SJSA1 (cell line): ENCODE results near the gene AKT1S1. TPM values are rescaled to one million over a fixed set of nuclear protein-coding genes. Genes with fewer than 3 reads are reported as not detected.

ENCODE experiments used
- DNase-seq, 2 experiments: peaks; one replicate each; pipeline ENCODE4 v3.0.0-alpha.2; 2015 to 2020; ENCODE audit warnings: low spot score in 2 of 2, low read depth in 1 of 2
- H3K27ac ChIP-seq: fragments of 250-450 bp; sonication (Bioruptor Pico); 2 replicates; pipeline ENCODE4 v1.5.1; 2020; ENCODE audit warnings: mild to moderate bottlenecking, moderate library complexity
- H3K27me3 ChIP-seq: fragments of 250-450 bp; sonication (Bioruptor Pico); replicated peaks from 2 replicates; pipeline ENCODE4 v1.5.1; 2020; ENCODE audit warnings: mild to moderate bottlenecking, moderate library complexity
- H3K36me3 ChIP-seq: fragments of 250-450 bp; sonication (Bioruptor Pico); 2 replicates; pipeline ENCODE4 v1.5.1; 2020; ENCODE audit warnings: mild to moderate bottlenecking
- H3K4me1 ChIP-seq: fragments of 250-450 bp; sonication (Bioruptor Pico); replicated peaks from 2 replicates; pipeline ENCODE4 v1.6.1; 2021; ENCODE audit warnings: mild to moderate bottlenecking
- H3K4me3 ChIP-seq: fragments of 250-450 bp; sonication (Bioruptor Pico); 2 replicates; pipeline ENCODE4 v1.5.1; 2020; ENCODE audit warnings: mild to moderate bottlenecking
- H3K9me3 ChIP-seq: fragments of 250-450 bp; sonication (Bioruptor Pico); replicated peaks from 2 replicates; pipeline ENCODE4 v1.5.1; 2020; ENCODE audit warnings: mild to moderate bottlenecking
- total RNA-seq: library from RNA; depleted of rRNA; stranded (reverse); fragments of >200 nt; shearing (Covaris generic); gene quantifications from 2 replicates; pipeline ENCODE4 v1.2.3, GENCODE V29; 2014

The AKT1S1 gene
- total RNA-seq, 1 experiment from 2014 or later = 8.8 TPM

DNA sequence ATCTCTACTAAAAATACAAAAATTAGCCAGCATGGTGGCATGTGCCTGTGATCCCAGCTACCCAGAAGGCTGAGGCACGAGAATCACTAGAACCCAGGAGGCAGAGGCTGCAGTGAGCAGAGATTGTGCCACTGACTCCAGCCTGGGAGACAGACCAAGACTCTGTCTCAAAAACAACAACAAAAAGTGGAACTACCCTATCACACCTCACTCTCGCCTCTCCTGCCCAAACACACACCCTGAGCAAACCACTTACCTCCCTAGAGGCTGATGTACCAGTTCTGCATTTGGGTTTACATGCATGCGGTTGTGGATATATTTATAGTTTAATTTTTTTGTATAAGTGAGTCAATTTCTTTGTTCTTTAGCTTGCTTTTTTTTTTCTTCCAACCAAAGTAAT is 33.9 kb downstream of the AKT1S1 start:
- H3K27ac ChIP-seq = no peak overlapping the region
- peaks cover 19% of the 10 kb centered on the region for H3K4me1 ChIP-seq
- no peak for DNase-seq
- no peak overlapping the region for H3K4me3 ChIP-seq
- no peaks in the 10 kb centered on the region for H3K9me3 ChIP-seq
- peaks cover 11% of the 10 kb centered on the region for H3K36me3 ChIP-seq
- no peaks in the 10 kb centered on the region for H3K27me3 ChIP-seq

GRCh38 chr19:49840736-49841249 is 36.4 kb downstream of the AKT1S1 start:
- peaks cover 32% of the 10 kb centered on the region for H3K36me3 ChIP-seq
- H3K27ac ChIP-seq = no peak overlapping the region
- DNase-seq = no peak
- peaks cover 23% of the 10 kb centered on the region for H3K4me1 ChIP-seq
- H3K9me3 ChIP-seq = no peaks in the 10 kb centered on the region
- H3K27me3 ChIP-seq = no peaks in the 10 kb centered on the region
- no peak overlapping the region for H3K4me3 ChIP-seq

DNA sequence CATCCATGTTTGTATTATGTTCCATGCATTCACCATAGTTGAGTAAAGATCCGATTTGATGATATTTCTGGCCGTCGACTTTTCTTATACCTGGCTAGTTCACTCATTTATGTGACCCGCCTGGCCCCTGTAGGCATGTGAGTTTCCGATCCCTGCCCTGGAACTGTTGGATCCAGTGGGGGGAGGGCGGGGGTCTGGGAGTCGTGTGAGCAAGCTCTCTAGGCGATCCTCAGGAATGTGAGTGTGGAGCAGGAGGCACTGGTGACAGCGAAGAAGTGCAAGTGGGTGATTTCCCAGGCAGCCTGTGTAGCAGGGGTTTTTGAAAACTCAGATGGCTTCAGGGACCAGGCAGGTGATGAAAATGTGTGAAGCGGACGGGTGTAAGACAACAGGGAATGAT is 36.8 kb downstream of the AKT1S1 start:
- H3K9me3 ChIP-seq = no peaks in the 10 kb centered on the region
- H3K4me3 ChIP-seq = no peak overlapping the region
- no peak for DNase-seq
- no peaks in the 10 kb centered on the region for H3K27me3 ChIP-seq
- peaks cover 23% of the 10 kb centered on the region for H3K4me1 ChIP-seq
- peaks cover 37% of the 10 kb centered on the region for H3K36me3 ChIP-seq
- no peak overlapping the region for H3K27ac ChIP-seq

DNA sequence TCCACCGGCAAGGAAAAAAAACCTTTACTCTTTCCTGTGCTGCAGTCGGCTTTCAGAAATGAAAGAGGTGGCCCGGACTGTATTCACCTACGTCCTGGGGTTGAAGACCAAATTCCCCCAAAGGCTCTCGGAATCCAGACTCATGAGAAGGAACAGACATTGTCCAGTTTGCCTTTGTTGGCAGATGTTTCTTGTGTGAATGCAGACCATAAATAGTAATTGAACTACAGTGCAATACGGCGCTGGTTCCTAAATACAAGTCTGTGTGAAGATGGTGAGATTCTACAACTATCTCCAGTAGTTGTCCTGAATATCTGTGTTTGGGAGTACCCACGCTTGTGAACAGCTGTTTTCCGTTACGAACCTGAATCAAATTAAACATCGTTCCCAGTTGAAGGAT is 37.4 kb downstream of the AKT1S1 start:
- no peak overlapping the region for H3K27ac ChIP-seq
- DNase-seq = no peak
- H3K4me1 ChIP-seq = peaks cover 23% of the 10 kb centered on the region
- H3K36me3 ChIP-seq = peaks cover 43% of the 10 kb centered on the region
- H3K9me3 ChIP-seq = no peaks in the 10 kb centered on the region
- no peak overlapping the region for H3K4me3 ChIP-seq
- no peaks in the 10 kb centered on the region for H3K27me3 ChIP-seq

- Histone ChIP-seq H3K9me3 (no peaks in the 10 kb centered on the region), H3K4me1 (peaks cover 23% of the 10 kb centered on the region), H3K27ac (peak overlapping the region; percentile 51), H3K27me3 (no peaks in the 10 kb centered on the region), H3K4me3 (no peak overlapping the region), H3K36me3 (peaks cover 50% of the 10 kb centered on the region)
- DNase-seq = peak; percentile 62 to 67
These were observed 38.1 kb downstream of the AKT1S1 start for GRCh38 chr19:49838885-49839588.

- H3K4me1 ChIP-seq = peaks cover 23% of the 10 kb centered on the region
- DNase-seq = no peak
- H3K36me3 ChIP-seq = peaks cover 66% of the 10 kb centered on the region
- no peak overlapping the region for H3K4me3 ChIP-seq
- no peaks in the 10 kb centered on the region for H3K9me3 ChIP-seq
- H3K27me3 ChIP-seq = no peaks in the 10 kb centered on the region
- no peak overlapping the region for H3K27ac ChIP-seq
These were observed 39.7 kb downstream of the AKT1S1 start for GRCh38 chr19:49837425-49837824.

DNA sequence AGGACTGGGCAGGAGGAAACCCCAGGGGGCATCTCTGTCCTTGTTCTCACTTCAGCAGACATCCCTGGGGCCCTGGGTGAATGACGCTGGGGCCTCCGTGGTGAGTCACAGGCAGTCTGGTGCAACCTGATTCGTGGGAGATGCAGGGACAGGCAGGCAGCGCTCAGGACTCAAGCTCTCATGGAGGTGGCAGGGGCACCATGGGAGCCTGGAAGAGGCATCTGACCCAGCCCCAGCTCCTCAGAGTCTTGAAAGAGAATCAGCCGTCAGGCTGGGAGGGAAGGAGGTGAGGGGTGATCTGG is 40.2 kb downstream of the AKT1S1 start:
- DNase-seq = no peak
- Histone ChIP-seq H3K4me1 (peaks cover 23% of the 10 kb centered on the region), H3K27me3 (no peaks in the 10 kb centered on the region), H3K36me3 (peaks cover 70% of the 10 kb centered on the region), H3K9me3 (no peaks in the 10 kb centered on the region), H3K4me3 (no peak overlapping the region), H3K27ac (no peak overlapping the region)

- Histone ChIP-seq H3K4me1 (peaks cover 23% of the 10 kb centered on the region), H3K36me3 (peaks cover 76% of the 10 kb centered on the region), H3K4me3 (no peak overlapping the region), H3K9me3 (no peaks in the 10 kb centered on the region), H3K27me3 (no peaks in the 10 kb centered on the region), H3K27ac (no peak overlapping the region)
- no peak for DNase-seq
These were observed 40.8 kb downstream of the AKT1S1 start for GRCh38 chr19:49836176-49837008.

DNA sequence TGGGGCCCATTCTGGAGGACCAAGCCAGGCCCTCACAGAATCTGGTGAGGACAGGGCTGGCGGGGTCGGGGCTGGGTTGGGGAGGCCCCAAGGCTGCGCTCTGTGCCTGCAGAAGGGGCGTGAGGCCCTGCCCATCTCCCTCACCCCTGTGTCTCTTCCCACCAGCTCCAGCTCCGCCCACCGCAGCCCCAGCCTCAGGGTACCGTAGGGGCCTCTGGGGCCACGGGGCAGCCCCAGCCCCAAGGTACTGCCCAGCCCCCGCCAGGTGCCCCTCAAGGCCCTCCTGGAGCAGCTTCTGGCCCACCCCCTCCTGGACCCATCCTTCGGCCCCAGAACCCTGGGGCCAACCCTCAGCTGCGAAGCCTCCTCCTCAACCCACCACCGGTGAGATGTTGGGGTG is 41.6 kb downstream of the AKT1S1 start:
- no peak for DNase-seq
- Histone ChIP-seq H3K4me3 (no peak overlapping the region), H3K9me3 (no peaks in the 10 kb centered on the region), H3K27ac (no peak overlapping the region), H3K27me3 (no peaks in the 10 kb centered on the region), H3K36me3 (peaks cover 83% of the 10 kb centered on the region), H3K4me1 (peaks cover 23% of the 10 kb centered on the region)

DNA sequence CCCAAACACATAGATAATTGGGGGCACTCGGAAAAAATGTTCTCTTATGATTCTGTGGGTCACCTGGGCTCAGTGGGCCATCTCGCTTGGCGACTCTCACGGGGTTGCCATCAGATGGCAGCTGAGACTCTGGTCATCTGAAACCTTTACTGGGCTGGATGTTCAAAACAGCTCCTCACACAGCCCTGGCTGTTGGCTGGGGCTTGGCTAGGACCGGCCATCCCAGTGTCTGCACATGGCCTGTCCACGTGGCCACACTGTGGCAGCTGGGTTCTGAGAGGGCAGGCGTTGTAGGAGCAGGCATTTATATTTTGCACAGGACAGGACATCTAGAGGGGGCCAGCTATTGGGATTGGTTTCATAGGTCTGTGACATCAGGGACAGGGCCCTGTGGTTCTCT is 43.6 kb downstream of the AKT1S1 start:
- no peak for DNase-seq
- Histone ChIP-seq H3K9me3 (no peaks in the 10 kb centered on the region), H3K4me1 (peaks cover 11% of the 10 kb centered on the region), H3K27ac (no peak overlapping the region), H3K4me3 (no peak overlapping the region), H3K36me3 (peaks cover 82% of the 10 kb centered on the region), H3K27me3 (no peaks in the 10 kb centered on the region)

GRCh38 chr19:49832556-49832955 is 44.6 kb downstream of the AKT1S1 start:
- Histone ChIP-seq H3K9me3 (no peaks in the 10 kb centered on the region), H3K4me3 (no peak overlapping the region), H3K4me1 (peaks cover under 1% of the 10 kb centered on the region), H3K27ac (no peak overlapping the region), H3K36me3 (peaks cover 72% of the 10 kb centered on the region), H3K27me3 (no peaks in the 10 kb centered on the region)
- DNase-seq = no peak

DNA sequence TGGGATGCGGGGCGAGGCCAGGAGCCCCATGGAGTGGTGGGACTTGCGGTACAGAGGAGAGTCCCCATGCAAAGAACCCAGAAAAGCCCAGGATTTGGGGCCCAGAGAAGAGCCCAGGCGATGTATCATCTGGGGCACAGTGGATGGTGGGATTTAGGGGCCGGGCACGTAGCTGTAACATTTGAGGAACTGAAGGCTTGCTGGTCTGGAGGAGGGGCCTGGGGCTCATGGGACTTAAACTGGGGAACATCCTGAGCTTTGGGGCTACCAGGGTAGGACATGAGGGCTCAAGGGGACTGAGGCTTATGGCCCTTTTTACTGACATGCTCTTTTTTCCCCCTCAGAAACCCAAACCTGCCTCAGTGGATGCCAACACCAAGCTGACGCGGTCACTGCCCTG is 45.6 kb downstream of the AKT1S1 start:
- Histone ChIP-seq H3K9me3 (no peaks in the 10 kb centered on the region), H3K36me3 (peaks cover 67% of the 10 kb centered on the region), H3K4me3 (no peak overlapping the region), H3K27ac (no peak overlapping the region), H3K4me1 (no peaks in the 10 kb centered on the region), H3K27me3 (no peaks in the 10 kb centered on the region)
- no peak for DNase-seq

- H3K9me3 ChIP-seq = no peaks in the 10 kb centered on the region
- no peak for DNase-seq
These were observed 46.4 kb downstream of the AKT1S1 start for GRCh38 chr19:49830766-49831165.

DNA sequence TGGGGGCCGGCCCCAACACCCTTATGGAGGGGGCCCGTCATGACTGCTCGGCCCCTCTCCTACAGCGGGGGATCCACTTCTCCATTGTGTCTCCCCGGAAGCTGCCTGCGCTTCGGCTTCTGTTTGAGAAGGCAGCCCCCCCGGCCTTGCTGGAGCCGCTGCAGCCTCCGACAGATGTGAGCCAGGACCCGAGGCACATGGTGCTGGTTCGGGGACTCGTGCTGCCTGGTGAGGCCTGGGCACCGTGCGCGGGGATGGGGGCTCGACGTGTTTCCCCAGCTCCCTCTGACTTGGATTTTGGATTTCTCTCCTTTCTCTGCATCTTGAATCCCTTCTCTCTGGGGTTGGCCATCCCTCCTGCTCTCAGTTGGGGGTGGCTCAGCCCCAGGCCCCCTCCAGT is 47.4 kb downstream of the AKT1S1 start:
- Histone ChIP-seq H3K4me3 (no peak overlapping the region), H3K4me1 (no peaks in the 10 kb centered on the region), H3K27me3 (no peaks in the 10 kb centered on the region), H3K36me3 (peaks cover 53% of the 10 kb centered on the region), H3K9me3 (no peaks in the 10 kb centered on the region), H3K27ac (no peak overlapping the region)
- DNase-seq = no peak

More at GRCh38 chr19:49830766-49831165, 46.4 kb downstream of the AKT1S1 start:
- no peak overlapping the region for H3K4me3 ChIP-seq
- H3K36me3 ChIP-seq = peaks cover 58% of the 10 kb centered on the region
- no peaks in the 10 kb centered on the region for H3K4me1 ChIP-seq
- H3K27ac ChIP-seq = no peak overlapping the region
- H3K27me3 ChIP-seq = no peaks in the 10 kb centered on the region
